Stimulated activated CD4-positive, alpha-beta T cell treated with anti-CD3 and anti-CD28 coated beads, Interleukin-2, amount 100 ng/mL, for 24 hours (primary cell): ENCODE data around the gene KAZALD1.
"Not testable (repeated sequence)": the region's sequence is repeated elsewhere in the genome, so short reads cannot be mapped to it uniquely, and the experiment has no call there.

Experiments used
- DNase-seq, 2 donors: peaks; one replicate each; pipeline ENCODE4 v3.0.0-alpha.2; 2020

KAZALD1 gene

DNA sequence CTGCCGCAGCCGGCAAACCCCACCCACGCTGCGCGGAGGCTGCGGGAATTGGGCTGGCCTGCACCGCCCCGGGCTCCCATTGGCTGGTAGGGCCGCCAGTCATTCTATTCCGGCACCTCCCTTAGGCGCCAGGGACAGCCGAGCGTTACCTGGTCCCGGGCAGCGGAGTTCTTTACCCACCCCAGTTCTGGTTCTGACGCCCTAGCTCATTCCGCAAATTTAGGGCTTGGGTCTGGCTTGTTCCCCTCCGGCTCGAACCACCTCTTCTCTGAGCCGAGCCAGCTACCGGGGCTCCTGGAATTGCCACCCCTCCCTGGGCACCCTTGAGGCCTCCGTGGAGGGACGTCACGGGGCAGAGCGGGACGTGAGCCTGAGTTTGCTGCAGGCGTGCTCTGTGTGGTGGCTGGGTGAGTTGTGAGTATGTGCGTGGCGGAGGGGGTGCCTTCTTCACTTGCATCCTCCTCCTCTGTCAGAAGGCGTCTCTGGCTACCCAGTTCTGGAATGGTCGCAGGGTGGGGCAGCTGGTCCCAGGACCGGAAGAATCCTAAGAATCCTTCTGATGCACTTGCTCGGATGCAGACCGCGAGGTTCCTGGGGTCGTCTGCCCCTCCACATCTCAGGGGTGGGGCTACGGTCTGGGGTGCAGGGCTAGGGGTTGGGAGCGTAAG, 30.5 kb upstream of the KAZALD1 start, which contains the start of the genes PDZD7 and SFXN3:
PDZD7 (minus strand) TSS at position 2 of the 668 bp plus-strand sequence. CDS start 910 bp downstream, outside the sequence.
SFXN3 (plus strand) TSS at position 107 of the 668 bp plus-strand sequence. CDS start 3,461 bp downstream, outside the sequence.
- peak; percentile 97 to 98 for DNase-seq

DNA sequence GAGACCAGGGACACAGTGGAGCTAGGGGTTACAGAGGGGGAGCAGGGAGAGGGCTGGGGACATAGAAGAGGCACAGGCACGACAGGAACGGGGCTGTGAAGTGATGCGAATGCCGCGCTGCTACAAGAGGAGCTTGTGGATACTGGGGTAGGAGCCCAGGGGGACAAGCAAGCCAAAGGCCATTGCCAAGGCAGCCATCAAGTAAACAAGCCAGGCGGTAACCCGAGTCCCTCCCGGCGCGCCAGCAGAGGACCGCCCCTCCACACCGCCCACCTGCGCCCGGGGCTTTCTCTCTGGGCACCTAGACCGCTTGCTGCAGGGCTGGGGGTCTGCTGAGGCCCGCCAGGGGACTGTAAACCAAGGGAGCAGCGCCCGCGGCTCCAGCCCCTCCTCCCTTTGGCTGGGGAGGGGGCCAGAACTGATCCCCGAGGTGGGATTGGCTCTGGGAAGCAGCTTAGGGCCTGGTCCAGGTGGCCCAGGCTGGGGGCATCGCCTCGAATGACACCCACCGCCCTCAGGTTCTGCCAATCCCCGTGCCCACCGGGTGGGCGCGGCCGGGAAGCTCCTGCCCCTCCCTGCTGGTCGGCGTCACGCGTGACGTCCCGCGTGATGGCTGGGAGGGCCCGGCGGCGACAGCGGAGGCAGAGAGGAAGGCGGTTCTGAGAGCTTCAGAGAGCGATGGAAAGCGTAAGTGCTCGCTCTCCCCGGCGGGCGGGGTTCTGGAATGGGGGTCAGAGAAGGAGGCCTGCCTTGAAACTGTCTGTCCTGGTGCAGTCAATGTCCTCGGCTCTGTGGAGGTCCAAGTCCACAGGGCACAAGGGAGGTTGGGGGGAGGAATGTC, 29.8 kb upstream of the KAZALD1 start:
- peak; percentile 74 to 78 for DNase-seq

DNA sequence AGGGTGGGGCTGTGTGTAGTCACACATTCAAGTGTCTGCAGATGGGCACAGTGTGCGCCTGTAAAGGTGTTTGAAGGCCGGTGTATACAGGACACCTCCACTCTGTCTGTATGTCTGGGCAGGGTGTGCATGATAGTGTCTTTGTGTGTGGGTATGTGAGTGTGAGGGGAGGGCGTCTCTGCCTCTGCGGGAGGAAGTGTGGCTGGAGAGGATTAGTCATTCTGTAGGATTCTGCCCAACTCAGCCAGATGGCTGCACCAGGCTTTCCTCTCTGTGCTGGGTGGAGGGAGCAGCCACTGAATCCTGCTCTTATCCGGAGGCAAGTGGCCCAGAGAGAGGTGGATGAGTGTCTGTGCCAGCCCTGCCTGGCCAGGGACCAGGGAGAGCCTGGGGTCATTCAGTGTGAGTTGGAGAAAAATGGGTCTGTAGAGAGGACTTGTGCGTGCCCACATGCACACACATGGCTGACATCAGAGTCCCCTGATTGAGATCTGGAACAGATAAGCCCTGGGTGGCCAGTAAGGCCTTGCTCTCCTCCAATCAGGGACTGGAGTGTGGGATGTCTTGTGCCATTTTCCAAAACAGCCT, 29.1 kb upstream of the KAZALD1 start:
- DNase-seq: peak; percentile 57 to 65

DNA sequence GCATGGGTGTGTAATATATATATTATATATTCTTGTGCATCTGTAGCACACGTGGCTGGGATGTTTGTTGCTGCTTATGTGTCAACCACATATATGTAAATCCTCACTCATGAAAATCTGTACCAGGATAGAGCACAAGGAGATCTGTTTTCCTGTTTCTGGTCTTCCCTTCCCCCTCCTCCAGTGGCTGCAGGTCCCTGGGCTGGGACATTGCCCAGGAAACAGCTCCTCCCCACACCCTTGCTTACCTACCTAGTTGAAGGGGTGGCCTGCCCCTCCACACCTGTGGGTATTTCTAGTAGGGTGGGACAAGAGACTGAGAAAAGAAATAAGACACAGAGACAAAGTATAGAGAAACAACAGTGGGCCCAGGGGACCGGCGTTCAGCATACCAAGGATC, 28.5 kb upstream of the KAZALD1 start:
- no peak for DNase-seq

DNA sequence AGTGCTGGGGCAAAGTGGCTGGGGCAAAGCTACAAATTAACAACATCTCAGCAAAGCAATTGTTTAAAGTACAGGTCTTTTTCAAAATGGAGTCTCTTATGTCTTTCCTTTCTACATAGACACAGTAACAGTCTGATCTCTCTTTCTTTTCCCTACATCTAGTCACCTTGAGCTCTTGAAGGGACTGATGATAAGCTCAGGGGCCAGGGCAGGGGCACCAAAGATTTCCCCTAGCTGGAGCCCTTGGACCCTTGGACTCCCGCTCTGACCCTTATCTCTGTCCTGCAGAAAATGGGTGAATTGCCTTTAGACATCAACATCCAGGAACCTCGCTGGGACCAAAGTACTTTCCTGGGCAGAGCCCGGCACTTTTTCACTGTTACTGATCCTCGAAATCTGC, 27.4 kb upstream of the KAZALD1 start:
- not testable (repeated sequence) for DNase-seq

DNA sequence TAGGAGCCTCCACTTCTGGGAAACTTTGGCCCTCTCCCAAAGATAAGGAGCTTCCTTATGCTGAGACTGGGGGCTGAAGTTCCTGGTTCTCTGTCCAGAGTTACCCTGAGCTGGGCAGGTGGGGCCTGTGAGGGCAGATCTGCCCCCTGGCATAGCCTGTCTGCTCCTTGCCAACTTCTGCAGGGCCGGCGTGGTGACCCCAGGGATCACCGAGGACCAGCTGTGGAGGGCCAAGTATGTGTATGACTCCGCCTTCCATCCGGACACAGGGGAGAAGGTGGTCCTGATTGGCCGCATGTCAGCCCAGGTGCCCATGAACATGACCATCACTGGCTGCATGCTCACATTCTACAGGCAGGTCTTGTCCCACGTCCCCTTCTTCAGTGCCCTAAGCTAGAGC, 26.5 kb upstream of the KAZALD1 start:
- no peak for DNase-seq

DNA sequence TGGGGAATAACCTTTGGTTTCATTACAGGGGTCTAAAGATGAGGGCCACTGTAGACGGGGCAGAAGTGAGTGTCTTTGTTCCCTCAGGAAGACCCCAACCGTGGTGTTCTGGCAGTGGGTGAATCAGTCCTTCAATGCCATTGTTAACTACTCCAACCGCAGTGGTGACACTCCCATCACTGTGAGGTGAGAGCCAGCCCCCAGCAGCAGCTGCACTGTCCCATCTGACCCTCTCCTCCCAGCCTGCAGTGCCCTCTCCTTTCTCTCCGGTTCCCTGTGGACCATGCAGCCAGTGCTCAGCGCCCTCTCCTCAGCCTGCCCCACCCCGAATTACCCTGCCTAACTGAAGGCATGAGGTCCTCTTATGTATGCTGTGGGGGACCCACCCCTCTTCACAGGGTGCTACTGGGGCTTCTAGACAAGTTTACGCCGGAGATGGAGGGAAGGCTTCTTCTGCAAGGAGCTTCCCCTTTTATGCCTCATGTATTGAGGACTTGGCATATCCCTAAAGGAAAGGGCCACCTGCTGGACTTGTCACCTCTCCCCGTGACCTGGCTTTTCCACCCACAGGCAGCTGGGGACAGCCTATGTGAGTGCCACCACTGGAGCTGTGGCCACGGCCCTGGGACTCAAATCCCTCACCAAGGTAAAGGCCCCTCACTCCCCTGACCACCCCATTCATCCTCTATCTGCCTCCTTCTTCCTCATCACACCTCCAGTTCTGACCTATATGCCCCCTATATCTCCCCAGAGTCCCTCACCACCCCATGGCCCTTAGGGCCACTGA, 25.7 kb upstream of the KAZALD1 start:
- DNase-seq: no peak

DNA sequence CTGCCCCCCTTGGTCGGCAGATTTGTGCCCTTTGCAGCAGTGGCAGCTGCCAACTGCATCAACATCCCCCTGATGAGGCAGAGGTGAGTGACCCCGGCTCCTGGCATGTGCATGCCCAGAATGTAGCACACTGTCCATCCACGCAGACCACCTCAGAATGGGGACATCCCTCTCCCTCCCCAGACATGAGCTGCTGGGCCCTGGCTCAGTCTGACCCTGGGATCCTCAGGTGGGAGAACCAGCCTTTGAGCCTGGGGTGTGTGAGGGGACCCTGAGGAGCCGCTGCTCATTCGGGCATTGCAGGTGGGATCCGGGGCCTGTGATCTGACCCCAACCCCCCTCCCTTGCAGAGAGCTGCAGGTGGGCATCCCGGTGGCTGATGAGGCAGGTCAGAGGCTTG, 25.1 kb upstream of the KAZALD1 start:
- no peak for DNase-seq

DNA sequence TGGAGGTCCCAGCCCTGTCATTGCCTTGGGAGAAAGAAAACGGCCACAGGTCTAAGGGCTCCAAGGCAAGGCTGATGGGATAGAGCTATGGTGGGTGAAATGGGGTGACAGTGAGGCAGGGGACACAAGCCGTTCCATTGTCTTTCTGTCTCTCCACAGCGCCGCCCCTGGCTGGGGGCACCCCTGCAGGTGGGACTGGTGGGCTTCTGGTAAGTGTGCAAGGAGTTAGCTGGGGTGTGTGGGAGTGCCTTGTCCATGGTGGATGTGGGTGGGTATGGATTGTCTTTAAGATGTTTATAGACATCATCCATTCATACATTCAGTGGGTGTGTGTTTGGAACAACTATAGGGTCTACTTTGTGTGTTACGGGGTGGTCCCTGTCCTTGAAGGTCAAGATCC, 23.3 kb upstream of the KAZALD1 start:
- DNase-seq: no peak

DNA sequence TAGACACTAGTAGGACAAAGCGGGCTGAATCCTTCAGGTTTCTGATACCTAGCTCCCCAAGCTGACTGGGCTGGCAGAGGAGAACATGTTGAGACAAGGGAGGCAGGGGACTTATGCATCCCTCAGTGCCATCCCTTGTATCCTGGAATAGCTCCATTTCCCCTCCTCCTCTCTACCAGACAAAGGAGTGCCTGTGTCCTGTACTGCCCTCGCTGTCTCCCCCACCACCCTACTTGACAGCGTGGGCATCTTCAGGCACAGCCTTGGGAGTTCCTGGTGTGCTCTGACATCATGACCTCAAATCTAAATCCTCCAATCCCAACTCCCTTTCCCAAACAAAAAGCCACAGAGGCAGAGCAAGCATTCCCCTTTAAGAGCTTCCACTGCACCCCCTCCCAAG, 21.7 kb upstream of the KAZALD1 start:
- DNase-seq: no peak

DNA sequence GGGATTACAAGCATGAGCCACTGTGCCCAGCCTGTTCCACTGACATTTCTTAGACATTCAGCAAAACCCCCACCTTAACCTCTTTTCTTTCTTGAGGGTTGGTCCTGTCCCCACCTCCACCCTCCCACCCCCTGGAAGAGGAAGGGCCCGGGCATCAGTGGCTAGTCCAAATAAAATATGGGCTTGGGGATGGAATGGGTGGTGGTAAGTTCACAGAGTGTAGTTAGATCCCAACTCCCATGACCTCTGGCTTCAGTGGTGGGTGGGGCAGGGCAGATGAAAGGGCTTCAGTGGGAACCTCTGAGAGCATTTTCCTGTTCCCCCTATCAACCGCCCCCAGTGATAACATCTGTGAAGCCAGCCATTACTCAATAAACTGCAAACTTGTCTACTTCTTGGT, 20.9 kb upstream of the KAZALD1 start:
- no peak for DNase-seq

DNA sequence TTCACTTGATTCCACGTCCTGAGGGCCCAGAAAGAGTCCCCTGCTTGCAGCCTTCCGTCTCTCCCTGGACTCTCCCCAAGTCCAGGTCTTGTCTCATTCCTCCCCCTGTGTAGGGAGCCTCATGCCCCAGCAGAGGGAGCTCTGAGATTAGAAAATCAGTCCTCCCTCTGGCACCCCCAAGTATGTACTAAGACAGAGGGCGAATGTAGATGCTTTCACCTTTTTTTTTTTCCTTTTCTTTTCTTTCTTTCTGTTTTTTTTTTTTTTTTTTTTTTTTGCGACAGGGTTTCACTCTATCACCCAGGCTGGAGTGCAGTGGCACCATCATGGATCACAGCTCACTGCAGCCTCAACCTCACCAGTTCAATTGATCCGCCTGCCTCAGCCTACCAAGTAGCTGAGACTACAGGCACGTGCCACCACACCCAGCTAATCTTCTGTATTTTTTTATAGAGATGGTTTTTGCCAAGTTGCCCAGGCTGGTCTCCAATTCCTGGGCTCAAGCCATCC, 20.5 kb upstream of the KAZALD1 start:
- DNase-seq: peak; percentile 71 to 77

DNA sequence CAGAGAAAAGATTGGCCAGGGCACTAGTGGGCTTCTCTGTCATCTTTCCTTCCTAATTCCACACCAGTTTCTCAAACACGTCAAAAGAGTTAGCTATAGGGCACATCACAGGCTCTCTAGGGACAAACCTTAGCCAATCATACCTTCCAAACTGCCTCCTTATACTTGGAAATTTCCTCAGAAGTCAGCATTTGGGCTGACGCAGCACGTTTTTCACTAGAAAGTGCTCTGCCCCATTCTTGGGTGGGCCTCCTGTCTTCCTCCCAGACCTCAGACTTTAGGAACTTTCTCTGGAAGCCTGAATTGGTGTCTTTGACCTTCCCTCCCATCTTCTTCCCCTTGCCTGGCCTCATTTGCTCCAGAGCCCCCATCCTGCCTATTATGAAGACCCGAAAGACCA, 19.7 kb upstream of the KAZALD1 start:
- DNase-seq: no peak

DNA sequence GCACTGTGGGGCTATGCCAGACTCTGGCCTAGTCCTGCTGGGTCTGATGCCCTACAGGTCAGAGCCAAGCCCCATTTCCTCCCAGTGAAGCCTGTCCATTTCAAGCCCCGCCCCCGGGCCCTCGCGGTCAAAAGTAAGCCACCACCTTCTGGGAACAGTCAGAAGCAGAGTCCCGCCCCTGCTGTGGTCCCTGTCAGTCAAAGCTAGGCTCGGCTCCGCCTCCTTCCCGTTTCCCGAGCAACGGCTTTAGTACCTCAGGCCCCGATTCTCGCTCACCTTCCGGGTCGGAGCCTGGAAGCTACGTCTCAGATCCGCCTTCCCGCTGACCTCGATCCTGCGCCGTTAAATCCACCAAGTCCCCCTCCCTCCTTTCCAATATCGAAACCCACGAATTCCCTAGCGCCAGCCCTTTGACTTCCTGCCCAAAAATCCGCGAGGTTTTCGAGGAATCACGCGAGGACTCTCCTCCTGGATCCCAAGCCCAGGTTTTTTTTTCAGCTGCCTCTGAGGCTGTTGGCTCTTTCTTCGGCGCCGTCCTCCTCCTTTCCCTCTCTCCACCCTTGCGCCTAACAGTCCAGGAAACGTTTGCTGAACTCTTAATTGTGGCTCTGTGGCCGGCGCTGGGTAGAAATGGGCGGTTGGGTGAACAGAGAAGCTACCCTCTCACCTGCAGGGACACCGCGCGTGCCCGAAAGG, 19.0 kb upstream of the KAZALD1 start:
- DNase-seq: peak; percentile 89 to 95

DNA sequence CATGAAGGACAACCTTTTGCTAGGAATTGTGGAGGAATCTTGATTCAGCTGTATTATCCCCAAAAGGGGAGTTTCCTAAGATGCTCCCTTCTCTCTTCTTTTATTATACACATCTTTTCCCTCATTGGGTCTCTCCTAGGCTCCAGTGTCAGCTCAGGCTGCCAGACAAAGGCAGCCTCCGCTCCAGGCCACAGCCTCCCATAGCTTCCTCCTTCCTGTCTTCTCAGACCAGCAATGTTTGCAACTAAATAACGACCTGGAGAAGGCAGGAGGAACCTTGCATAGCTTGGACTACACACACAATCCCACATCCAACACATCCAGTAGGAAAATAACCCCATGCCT, 18.5 kb upstream of the KAZALD1 start:
- no peak for DNase-seq

DNA sequence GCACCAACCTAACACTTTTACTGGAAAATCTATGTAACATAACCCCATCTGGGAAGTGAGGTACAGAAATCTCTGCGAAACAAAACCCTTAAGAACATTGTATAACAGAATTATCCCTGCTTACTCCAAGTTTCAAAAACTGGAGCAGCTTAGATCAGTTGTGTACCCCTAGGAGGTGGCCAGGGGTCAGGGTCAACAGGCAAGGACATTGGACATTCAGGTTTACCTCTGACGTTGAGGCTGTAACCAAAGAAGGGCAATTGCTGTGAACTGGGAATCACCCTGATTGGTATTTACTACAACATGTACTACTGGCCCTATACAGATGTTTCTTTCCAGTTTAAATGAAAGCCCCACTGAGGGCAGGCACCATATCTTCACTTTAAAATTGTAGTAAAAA, 17.7 kb upstream of the KAZALD1 start:
- DNase-seq: no peak

DNA sequence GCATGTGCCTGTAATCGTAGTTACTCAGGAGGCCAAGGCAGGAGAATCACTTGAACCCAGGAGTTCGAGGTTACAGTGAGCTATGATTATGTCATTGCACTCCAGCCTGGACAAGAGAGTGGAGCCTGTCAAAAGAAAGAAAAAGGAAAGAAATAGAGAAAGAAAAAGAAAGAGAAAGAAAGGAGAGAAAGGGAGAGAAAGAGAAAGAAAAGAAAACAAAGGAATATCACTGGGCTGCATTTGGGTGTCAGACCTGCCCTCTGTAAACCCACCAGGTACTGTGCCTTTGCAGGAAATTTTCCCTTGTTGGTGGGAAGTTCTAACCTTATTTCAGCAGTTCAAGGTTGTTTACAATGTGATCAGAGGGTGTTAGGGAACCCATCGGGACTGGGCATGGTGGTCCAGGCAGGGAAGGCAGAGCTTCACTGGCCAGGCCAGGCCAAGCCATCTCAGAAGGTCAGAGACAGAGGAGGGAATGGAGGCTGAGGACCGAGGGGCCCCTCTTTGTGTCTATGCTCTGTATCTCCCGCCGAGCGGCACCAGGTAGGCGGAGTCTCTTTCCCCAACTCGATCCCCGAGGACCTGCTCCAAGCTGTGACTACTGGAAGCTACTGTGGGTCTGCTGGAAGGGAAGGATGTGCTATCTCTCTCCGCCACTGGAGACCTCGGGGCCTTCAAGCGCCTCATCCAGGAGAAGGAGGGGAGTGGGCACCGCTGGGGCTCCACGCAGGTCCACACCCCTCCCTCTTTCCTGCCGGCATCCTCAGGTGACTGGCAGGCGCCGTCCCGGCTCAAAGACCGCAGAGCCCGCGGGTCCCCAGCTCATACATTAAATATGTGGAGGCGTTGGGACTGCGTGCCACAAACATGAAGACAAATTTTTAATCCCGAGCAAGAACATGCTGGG, 15.2 kb upstream of the KAZALD1 start:
- no peak for DNase-seq

DNA sequence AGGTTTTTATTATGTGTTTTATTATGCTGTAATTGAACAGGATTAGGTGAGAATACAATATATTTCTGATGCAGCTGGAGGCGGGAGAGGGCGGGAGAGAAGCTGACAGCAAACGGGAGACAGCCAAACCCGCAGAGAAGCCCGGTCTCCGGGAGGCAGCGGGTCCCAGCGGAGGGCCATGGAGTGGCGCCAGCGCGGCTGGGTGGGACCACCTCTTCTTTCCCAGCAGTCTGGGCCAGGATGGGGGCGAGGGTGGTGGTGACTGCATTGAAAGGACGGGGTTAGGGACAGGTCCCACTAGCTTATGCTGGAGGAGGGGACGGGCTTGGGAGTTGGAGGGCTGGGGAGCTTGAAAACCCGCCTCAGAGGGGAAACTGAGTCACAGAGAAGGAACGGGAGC, 14.5 kb upstream of the KAZALD1 start:
- no peak for DNase-seq

DNA sequence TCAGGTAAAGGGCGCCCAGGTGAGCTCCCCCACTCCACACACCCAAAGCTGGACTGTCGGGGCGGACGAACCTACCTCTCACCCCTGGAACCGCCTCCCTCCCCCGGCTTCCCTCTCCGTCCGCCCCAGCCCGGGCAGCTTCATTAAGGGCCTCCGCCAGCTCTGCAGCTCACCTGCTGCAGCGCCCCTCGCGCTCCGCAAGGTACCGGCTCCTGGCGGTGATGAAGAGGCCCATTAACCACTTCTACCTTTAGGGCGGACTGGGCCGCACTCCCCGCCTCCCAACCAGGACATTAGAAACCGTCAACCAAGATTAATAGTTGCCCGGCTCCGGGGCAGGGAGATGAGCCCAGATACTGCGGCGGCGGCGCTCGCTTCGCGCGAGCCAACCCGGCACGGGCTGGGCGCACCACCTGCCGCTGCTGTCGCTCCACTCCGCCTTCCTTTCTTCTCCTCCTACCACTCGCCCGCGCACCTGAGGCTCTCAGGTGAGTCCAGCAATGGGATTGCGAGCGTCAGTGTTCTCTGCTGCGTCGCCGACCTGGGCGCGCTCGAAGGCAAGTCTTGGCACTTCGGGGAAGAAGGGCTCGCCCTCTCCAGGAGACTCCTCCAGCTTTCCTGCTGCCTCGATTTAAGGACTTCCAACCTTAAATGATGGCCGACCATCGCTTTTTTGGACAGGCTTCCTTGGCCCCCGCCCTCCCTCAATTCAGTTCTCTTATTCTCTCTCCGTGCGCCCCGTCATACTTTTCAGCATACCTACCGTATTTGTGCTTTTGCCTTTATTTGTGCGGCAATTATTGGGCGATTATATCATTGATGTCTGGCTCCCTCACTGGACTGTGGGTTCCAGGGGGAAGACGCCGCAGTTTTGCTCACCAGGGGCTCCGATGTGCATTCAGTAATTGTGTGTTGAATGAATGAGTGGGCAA, 13.6 kb upstream of the KAZALD1 start:
- DNase-seq: no peak
